Smooth muscle cell of the brain vasculature (primary cell): ENCODE measurements around the gene UBE2B.

ENCODE experiments used
- DNase-seq: peaks from one replicate; pipeline ENCODE4 v3.0.0-alpha.2; 2012; ENCODE audit warnings: low read depth, low spot score

UBE2B gene

DNA sequence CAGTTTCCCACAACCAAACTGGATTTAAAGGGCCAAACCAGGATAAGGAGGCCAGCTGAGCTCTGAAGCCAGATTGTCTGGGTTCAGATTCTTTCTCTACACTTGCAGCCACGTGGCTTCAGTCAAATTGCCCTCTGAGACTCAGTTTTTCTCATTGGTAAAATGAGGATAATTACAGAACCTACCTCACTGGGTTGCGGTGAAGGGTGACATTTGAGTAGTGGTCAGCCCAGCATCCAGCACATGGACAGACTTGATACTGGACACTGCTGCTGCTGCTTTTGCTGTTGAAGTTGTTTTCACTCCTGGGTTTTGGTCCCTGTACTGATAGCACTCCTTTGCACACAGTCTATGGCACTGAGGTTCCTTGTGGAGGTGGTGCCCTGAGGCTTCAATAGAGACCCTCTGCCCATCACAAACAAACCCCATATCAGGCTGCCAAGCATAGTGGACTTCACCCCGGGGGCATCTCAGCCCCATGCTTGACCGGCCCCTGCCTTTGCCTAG, 66.0 kb downstream of the UBE2B start:
- no peak for DNase-seq

DNA sequence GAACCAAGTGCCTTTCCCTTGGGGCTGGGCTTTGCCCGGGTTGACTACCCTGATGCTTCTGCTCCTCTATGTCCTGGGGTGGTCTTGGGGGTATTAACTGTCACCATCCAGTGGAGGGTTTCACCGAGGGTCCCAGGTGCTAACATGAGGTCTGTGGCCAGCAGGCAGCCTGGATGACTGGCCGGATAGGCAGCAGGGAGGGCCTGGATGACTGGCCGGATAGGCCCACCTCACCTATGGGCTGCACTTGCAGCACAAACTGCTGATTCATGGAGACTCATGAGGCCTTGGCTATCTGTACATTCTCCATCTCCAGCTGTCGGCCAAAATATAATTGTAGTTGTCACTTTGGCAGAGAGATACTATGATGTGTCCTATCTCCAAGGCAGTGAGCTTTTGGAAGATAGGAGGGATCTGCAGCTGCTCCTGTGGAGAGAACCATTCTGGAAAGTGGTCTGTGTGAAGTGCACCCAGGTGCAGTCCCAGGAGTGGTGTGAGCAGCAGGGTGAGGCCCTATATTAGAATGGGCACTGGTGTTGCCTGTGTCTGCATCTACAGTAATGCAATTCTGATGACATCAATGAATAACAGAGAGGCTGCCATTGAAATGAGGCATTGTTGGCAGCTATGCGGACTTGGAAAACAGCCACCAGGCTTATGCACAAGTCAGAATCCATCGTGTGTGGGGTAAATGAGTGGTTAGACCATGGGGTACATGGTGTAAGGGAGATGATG, 66.6 kb downstream of the UBE2B start:
- DNase-seq = no peak

DNA sequence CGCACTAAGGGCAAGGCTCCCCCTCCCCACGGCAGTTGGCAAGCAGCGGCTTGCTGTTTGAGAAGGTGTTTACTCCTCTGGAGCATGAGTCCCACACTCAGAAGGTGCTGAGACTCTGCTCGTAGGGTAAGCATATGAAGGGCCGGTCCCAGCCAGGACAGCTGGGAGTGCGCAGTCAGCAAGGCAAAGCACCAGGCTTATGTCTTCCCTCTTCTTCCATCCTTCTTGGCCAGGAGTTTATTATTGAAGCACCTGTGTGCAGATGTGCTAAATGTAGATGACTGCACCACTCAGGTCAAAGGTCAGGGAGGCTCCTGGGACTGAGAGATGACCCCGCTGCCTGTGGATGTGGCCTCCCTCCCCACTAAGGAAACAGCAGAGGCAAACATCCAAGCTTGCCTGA, 67.4 kb downstream of the UBE2B start:
- no peak for DNase-seq

DNA sequence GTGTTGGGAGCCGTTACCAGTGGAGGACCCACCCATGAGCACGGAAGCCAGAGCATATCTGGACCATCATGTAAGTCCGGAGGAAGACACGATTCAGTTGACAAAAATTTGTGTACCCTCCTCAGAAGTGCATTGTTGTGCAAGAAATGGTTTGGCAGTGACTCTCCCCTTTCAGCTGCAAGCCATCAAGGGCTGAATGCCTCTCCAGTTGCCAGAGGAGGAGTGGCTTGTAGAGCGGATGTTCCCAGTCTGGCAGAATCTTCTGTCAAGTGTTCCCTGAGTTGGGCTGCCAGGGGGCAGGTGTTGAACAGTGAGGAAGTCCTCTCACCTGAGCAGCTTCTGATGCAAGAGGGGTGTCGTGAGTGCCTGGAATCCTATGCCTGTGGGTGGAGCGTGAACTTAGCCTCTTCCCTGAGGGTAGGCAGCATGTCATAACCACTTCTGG, 67.9 kb downstream of the UBE2B start:
- no peak for DNase-seq

DNA sequence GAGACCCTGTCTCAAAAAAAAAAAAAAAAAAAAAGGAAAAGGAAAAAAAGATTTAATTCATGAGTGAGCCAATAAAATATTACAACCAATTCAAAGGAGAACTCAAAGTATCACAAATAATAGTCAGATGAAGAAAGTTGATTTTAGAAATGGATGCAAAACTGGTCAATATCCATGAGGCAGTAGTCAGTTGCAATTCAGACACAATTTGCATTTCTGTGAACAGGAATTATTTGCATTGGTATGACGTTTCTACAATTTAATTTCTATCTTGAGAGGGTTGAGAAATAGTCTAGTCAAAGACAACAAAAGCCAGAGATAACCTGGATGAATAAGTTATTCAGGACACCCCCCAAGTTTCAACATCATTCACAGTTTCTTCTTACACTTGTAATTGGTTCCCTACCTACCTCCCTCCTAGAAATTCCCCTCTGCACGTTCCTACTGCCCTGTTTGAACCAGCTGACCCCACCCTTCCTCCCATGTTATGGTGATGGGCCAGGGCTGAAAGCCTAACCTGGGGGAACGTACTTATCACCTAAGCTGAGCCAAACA, 68.9 kb downstream of the UBE2B start:
- DNase-seq = no peak
